NOMO-1 (cell line): ENCODE data around the gene PLCL2.

Experiments
- DNase-seq, 2 experiments: peaks; one replicate each; lab custom pipeline; 2025; ENCODE audit not compliant: unreplicated experiment in 2 of 2; lab: John Stamatoyannopoulos, UW

The PLCL2 gene

DNA sequence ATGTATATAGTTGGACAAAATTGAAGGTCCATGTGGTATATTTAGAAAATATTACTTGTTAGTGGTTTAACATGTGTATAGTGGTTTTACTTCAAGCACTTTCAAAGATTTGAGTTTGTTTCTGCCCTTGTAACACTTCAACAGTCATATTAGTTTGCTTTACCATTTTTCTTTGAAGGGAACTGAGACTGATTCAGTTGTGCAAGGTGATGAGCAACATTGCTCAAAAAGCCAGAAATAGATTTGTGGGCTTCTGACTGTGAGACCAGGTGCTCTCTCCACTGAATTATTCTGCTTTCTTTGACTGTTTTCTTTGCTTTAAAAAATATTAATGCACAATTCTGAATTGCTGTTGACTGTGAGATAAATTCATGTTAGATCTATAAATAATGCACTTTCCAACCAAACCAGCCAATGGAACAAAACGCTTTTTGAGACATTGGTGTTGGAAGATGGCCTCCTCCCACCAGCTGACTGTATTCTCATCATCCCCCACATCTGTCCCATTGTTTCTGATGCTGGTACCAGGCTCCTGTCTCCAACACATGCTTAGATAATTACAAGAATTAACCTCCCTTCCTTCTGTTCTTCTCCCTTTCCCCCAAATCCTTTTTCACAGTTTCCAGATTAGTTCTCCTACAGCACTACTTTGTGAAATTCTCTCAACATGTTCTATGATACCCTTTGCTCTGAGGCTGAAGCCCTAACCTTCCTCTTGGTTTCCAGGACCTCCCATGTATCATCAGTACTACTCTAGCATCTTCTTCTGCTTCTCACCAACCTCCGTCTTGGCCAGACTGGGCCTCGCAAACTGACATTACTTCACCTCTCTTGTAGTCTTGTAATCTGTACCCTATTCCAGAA, 27.9 kb downstream of the PLCL2 start:
- peak; percentile 43 to 79 for DNase-seq

DNA sequence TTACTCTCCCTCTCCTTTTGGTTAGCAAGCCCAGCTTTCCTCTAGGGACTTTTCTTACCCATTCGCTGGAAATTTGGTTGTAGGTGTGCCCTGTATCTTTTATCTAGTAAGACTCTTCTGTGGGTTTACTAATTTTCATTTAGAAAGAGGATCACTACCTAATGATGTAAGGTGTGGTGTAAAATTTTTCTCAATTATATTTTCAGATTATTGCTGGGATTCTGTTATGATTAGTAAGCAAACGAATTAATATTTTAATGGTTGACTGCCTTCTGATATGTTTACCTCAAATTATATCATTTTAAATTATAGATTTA, 28.5 kb downstream of the PLCL2 start:
- DNase-seq: no peak

DNA sequence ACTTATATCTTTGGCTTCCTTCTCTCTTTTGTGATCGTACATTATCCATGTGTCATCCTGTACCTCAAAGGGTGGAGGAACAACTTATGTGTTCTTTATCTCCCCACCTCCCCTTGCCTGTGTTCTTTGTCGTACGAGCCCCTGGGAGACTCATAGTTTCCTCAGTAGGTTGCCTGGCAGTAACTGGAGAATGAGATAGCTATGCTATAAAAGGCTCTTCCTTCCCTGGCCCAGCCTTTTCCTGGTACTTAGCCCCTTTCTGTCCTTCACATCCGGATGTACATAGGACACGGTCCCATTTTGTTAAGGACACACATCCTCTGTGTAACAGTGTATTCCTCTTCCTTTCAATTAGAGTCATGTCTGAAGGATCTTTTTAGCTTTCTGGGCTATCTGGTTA, 32.1 kb downstream of the PLCL2 start:
- no peak for DNase-seq

DNA sequence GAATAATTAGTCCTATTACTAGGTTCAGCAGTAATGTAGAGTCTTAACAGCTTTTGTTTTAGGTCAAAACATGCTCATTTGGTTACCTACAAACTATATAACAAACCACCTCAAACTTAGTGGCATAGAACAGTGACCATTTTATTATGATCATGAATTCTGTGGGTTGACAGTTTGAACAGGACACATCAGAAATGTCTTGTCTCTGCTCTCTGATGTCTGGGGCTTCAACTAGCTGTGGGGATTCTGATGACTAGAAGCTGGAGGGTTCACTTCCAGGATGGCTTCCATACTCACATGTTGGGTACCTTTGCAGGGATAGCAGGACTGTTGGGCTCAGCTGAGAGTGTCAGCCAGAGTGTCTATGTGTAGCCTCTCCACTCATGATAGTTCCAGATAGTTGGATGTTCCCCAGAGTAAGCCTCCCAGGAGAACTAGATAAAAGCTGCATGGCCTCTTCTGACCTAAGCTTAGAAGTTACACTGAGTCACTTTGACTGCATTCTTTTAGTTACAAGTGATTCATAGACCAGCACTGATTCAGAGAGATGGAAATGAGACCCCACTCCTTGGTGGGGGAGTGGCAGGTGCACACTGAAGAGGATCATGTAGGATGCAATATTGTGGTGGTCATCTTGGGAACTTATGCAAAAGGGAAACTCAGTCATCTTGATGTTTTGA, 32.6 kb downstream of the PLCL2 start:
- DNase-seq: no peak

DNA sequence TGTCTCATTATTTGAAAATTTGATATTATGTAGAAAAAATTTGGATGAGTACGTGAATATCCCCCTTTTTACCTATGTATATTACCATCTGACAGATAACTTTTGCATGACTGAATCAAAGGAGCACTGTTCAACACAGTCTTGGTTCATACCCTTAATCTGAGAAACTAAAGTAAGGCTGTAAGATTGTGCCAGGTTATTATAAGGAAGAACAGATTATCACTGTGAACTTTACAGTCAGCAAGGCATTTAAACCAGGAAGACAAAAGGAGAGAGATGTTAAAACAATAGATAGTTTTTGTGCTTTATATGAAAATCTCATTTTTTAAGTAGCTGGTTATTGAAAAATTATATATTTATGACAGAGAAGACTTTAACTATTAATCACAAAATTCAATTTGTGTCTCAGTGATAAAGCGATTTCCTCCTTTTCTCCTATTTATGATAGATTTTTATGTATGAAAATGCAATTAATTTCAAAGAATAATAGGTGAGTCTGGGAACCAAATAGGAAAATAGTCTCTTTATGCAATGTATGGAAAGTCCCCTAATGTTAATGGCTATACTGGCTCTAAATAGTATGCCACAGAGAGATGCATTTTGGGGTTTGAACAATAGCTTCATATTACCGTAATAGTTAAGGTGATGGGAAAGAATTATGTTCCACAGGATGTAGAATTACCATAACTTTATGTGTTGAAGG, 33.4 kb downstream of the PLCL2 start:
- DNase-seq: no peak

DNA sequence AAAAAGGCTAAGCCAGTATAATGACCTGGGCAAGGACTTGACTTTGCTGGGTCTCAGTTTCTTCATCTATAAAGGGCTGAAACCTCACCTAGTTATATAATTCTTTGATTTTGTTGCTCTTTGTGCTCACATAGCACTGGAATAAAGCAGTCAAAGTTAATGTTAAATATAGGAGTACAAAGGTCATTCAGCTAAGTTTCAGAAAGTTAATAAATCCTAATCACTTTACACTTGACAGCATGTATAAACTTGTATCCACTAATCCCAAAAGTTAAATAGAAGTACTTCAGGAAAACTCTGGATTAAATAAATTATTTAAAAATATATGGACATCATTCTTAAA, 33.9 kb downstream of the PLCL2 start:
- no peak for DNase-seq

DNA sequence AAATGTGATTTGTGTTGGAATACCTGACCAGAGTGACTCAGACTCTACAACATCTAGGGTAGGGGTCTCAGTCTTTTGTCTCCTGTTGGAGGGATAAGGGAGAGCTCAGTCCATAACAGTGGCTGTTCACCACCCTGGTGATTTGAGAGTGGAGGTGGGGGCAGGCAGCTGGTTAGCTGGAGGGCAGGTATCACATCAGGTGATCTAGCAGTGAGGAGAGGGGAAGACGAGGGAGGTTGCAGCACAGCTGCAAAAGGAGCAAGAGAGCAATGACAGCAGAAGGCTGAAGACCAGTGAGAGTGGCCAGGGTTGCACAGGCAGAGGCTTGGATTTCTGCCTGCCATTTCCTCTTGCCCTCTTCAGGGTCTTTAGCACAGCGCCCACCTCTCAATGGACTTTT, 38.4 kb downstream of the PLCL2 start:
- no peak for DNase-seq

DNA sequence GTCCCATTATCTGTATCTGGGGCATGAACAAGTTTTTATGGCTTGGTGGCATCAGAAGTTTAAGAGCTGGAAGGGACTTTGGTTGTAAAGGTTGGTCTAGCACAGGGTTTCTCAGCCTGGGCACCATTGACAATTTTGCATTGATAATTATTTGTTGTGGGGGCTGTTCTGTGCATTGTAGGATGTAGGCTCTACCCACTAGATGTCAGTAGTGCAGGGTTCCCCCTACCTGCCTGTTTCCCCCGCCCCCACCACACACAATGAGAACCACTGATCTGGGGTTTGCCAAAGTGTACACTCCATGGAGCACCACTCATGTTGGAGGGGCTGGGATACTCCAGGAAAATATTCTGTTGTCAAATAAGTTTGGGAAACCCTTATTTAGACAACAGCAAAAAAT, 42.7 kb downstream of the PLCL2 start:
- DNase-seq: no peak

DNA sequence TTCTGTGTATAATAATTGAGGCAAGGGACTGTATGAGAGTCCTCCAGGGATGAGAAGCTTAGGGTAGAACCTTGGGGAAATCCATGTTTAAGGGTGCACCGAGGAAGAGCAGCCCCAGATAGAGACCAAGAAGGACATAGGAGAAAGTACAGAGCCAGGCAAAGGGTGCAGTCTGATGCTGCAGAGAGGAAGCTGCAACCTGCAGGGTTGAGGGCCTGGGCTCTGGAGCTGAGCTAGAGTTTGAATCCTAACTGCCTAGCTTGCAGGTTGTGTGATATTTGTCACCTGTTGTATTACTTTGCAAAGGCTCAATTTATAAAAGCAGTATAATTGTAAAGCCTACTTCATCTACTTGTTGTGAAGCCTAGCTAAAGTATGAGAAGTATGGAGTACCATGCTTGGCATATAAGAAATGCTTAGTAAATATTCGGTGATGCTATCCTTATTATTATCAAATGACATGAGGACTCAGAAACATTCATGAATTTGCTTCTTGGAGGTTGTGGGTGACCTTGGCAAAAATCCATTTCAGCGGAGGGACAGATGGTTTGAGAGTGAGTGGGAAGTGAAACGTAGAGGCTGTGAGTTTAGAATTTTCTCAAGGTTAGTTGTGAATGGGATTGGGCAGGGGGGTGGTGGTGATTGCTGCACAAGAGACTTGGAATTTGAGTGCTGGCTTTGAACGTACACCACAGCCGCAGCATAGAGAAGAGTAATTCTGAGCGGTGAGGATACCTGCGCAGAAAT, 43.8 kb downstream of the PLCL2 start:
- peak; percentile 12 to 36 for DNase-seq

DNA sequence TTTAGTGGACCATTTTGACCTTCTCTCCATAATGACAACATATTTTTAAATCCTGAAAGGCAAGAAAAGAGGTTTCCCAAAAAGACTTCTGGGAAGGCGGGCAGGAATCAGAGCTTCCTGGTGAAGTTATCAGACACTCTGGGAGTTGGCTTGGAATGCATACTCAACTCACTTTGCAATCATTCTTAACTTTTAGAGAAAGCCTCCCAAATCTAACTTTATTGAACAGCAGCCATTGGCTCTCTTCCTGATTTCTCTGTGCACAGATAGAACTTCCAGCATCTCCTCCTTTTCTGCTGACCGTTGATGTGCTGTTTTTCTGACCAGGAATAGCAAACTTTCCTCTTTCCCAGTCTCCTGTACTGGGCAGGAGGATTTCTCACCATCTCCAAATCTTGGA, 44.6 kb downstream of the PLCL2 start:
- no peak for DNase-seq

DNA sequence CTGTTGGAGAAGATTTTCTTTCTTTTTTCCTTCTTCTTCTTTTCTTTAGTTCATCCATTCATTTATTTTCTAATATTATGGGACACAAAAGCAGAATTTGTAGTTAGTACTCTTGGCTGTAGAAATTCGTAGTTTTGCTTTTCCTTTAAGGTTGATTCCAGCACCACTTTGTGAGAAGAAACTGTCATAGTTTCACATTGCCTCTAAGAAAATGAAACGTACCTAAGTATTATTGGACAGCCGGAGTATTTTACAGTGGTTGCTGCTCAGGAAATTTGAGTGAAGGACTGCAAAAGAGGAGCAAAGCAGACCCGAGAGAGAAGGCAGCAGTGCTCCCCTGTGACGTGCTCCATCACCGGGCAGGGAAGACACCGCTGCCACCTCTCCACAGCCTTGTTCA, 48.1 kb downstream of the PLCL2 start:
- DNase-seq: no peak

DNA sequence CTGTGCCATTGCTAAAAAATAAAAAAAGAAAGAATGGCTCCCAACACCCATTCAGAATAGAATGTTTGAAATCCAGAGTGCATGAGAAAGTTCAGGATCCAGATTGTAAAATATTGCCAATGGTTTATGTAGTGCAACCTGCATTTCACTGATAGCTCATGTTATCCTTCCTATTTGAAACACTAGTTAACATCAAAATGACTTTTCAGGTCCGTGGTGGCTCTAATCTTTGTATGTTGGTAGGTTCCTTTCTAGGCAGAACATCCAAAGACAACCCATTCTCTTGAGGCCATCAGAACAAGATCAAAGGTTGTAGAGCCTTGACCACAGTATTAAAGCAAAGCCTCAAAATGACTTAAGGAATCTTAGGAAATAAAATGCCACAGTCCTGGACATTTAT, 51.0 kb downstream of the PLCL2 start:
- no peak for DNase-seq

DNA sequence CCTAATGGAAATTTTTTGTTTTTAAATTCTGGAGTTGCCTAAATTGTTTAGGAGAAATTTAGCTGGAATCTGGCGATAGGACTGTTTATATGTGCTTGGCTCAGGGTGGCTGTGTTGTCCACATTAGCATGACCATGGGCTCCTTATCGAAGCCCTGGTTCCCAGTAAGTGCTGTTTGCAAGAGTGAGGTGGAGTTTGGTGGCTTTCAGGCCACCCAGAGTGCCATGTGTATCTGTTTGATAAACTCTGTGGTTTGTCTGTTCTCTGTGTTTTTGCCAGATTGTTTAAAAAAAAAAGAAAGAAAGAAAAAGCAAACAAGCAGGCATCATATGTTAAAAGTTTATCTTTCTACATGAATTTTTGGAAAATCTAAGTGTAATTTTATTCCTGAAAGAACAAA, 51.5 kb downstream of the PLCL2 start:
- no peak for DNase-seq

DNA sequence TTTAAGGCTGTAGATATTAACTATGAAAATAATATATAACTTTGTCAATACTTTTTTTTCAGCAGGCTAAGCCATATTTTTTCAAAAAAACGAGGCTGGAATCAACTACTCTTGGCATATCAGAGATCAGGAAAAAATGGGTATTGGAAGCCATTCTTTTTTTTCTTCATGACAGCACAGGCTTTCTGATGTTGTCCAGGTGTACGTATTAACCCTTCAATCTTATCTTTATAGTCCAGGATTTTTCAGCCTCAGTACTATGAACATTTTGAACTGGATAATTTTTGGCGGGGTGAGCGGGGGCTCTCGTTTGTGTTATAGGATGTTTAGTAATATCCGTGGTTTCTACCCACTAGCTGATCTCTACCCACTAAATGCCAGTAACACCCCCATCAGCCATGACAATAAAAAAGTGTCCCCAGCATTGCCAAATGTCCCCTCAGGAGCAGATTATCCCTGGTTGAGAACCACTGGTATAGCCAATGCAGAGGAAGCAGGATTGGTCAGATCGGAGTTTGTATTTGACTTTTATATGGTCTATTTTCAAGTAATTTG, 52.0 kb downstream of the PLCL2 start:
- DNase-seq: no peak

DNA sequence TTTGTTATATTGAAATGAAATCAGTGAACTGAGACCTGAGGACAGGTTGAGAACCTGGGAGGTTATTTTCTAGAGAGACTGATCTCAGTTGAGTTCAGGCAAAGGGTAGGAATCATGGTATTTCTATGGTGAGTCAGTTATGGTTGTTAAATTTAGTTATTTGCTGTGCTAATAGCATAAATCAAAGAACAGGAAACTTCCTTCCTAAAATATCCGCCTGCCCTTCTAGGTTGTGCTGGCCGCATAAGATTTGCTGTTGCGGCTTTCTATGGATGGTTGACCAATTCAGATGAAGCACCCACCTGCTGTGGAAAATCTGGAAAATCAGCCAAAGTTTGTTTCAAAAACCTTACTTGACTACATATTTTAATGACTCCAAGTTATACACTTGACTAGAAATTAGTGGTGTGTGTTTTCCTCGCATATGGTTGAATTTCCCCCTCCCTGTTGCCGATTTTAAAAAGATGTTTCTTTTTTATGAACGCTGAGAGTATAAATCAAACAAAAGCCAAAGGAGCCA, 52.6 kb downstream of the PLCL2 start:
- DNase-seq: peak in 1 of 2 experiments; percentile 12

DNA sequence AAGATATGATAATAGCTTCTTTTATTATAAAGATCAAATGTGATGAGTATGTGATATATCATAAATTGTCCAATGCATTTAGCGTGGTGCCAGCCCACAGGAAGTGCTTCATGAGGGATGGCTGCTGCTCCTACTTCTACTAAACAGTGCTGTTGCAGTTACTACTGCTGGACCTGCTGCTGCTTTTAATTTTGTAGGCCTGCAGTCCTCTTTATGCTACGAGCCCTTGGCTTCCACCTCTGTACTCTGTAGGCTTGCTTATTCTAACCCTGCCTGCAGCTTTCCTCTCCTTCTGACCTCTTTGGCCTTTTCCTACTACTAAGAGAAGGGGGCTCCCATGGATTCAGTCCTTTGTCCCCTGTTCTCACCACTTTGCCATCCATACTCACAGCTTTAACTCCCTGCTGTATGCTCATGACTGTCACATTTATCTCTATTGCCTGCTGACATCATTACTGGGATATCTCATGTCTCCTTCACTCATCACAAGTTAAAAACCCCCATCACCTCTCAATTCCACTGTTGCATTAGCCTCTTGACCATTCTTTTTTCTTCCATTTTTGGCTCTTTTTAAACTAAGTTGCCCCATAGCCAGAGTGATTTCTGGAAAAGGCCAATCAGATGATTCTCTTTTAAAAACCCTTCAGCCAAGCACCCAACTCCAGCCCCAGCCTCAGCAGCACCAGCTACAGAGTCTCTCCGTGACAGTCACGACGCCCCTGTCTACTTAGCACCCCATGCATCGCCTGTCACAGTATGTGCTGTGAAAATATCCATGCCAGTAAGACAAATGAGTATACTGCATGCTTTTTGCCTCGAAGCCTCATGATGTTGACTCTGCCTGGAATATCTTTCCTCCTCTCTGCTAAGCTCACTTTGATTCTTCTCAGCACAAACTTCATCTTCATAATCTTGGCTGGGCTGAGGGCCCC, 56.3 kb downstream of the PLCL2 start:
- no peak for DNase-seq

DNA sequence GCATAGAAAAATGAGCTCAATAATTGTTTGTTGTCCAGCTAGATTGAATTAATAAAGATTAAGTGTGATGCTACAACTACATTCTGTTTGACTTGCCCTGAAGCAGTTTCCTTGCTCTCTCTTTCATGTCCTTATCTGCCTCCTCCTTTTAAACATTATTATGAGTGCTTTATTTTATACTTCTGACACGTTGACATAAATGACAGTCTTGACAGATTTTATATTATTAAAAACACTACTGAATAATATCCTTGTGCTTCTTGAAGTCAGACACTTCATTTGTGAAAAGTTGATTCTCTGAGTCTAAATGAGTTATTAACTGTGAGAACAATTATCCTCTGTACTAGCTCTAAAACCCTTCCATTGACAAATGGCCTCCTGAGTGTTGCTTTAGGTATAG, 58.2 kb downstream of the PLCL2 start:
- no peak for DNase-seq

DNA sequence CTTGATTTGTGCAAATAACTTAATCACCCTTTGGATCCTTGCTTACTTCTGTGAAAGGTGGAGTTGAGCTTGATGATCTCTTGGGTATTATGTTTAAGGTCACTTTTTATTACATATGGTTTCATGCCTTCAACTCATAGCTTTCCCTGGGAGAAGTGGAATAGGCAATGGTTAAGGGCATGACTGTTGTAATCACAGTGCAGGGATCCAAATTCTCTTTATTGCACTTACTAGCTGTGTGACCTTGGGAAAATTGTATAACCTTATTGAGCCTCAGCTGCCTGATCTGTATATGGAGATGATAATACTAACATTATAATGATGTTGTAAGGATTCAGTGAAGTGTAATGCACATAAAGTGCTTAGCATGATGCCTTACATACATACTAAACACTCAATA, 59.1 kb downstream of the PLCL2 start:
- no peak for DNase-seq

DNA sequence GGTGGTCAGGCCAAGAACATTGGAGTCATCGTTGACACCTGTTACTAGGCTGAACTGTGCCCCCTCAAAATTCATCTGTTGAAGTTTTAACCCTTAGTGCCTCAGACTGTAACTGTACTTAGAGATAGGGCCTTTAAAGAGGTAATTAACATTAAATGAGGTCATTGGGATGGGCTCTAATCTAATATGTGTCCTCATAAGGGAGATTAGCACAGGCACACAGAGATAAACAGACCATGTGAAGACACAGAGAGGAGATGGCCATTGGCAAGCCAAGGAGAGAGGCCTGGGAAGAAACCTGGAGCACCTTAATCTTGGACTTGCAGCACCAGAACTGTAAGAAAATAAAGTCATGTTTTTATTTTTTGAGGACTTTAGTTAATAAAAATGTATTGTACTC, 59.6 kb downstream of the PLCL2 start:
- DNase-seq: no peak

DNA sequence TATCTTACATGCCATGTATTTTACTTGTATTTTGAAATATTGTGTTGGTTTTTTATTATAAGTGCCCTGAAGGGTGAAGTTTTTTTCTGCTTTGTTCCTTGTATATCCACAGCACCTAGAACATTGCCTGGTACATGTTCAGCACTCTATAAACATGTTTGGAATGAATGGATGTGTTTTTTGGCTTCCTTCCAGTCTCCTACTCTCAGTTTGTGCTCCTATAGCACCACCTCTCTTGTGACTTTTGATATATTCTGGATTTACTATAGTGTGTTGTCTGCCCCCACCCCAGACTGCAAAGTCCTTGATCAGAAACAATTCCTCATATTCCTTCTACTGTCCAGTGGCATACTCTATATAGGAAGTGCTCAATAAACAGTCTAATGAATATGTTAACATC, 60.6 kb downstream of the PLCL2 start:
- no peak for DNase-seq
